A549 (cell line): Measurements from ENCODE around the gene SLC6A19.

ENCODE experiments used
- BHLHE40 ChIP-seq: IDR thresholded peaks from 2 replicates; pipeline ENCODE4 v1.6.1; 2012; ENCODE audit warnings: low read depth, low read length, inconsistent platforms
- CHD2 ChIP-seq: fragments of 150-350 bp; IDR thresholded peaks from 2 replicates; pipeline ENCODE4 v1.6.1; 2014; ENCODE audit warnings: low read length; ENCODE audit not compliant: partially characterized antibody
- EHMT2 ChIP-seq: fragments of 200-600 bp; sonication (generic); IDR thresholded peaks from 2 replicates; pipeline ENCODE4 v1.6.1; 2016; ENCODE audit warnings: antibody characterized with exemption, low read depth, mild to moderate bottlenecking, moderate library complexity
- ELK1 ChIP-seq: fragments of 150-350 bp; IDR thresholded peaks from 2 replicates; pipeline ENCODE4 v1.6.1; 2014; ENCODE audit warnings: low read depth, mild to moderate bottlenecking, low read length
- HDAC2 ChIP-seq: fragments of 200-600 bp; sonication (generic); IDR thresholded peaks from 2 replicates; pipeline ENCODE4 v1.6.1; 2016
- KDM1A ChIP-seq: fragments of 200-600 bp; sonication (generic); IDR thresholded peaks from 2 replicates; pipeline ENCODE4 v1.6.1; 2016; ENCODE audit warnings: low read depth, mild to moderate bottlenecking
- NR3C1 ChIP-seq: fragments of >200 bp; sonication (Bioruptor Twin); formaldehyde crosslinking; IDR thresholded peaks from 3 replicates; pipeline ENCODE4 v1.6.1; 2017
- PHF8 ChIP-seq: fragments of 200-600 bp; sonication (generic); IDR thresholded peaks from 2 replicates; pipeline ENCODE4 v1.6.1; 2016; ENCODE audit warnings: low read depth, mild to moderate bottlenecking, antibody characterized with exemption, moderate library complexity, borderline replicate concordance
- POLR2A ChIP-seq: IDR thresholded peaks from 2 replicates; pipeline ENCODE4 v1.6.1; 2012; ENCODE audit warnings: mild to moderate bottlenecking, low read length
- SMC3 ChIP-seq: fragments of >200 bp; sonication (Bioruptor Twin); formaldehyde crosslinking; IDR thresholded peaks from 3 replicates; pipeline ENCODE4 v1.6.1; 2018; ENCODE audit warnings: inconsistent platforms
- TF ChIP-seq, protein P1 (sequence below): fragments of >200 bp; sonication (Bioruptor Twin); formaldehyde crosslinking; IDR thresholded peaks from 3 replicates; pipeline ENCODE4 v1.5.1; 2016
- TF ChIP-seq, protein P2 (sequence below): fragments of 200-600 bp; sonication (generic); IDR thresholded peaks from 2 replicates; pipeline ENCODE4 v1.6.1; 2016; ENCODE audit warnings: antibody characterized with exemption, mild to moderate bottlenecking, moderate library complexity

GRCh38 chr5:1197876-1198666 is 3.3 kb upstream of the SLC6A19 start:
- TF ChIP-seq, protein P1, sequence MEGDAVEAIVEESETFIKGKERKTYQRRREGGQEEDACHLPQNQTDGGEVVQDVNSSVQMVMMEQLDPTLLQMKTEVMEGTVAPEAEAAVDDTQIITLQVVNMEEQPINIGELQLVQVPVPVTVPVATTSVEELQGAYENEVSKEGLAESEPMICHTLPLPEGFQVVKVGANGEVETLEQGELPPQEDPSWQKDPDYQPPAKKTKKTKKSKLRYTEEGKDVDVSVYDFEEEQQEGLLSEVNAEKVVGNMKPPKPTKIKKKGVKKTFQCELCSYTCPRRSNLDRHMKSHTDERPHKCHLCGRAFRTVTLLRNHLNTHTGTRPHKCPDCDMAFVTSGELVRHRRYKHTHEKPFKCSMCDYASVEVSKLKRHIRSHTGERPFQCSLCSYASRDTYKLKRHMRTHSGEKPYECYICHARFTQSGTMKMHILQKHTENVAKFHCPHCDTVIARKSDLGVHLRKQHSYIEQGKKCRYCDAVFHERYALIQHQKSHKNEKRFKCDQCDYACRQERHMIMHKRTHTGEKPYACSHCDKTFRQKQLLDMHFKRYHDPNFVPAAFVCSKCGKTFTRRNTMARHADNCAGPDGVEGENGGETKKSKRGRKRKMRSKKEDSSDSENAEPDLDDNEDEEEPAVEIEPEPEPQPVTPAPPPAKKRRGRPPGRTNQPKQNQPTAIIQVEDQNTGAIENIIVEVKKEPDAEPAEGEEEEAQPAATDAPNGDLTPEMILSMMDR: no peak
- no peak for TF ChIP-seq POLR2A
- no peak for TF ChIP-seq SMC3
- no peak for TF ChIP-seq HDAC2
- no peak for TF ChIP-seq EHMT2
- no peak for TF ChIP-seq BHLHE40
- no peak for TF ChIP-seq KDM1A
- no peak for TF ChIP-seq PHF8
- TF ChIP-seq NR3C1: no peak
- no peak for TF ChIP-seq CHD2
- TF ChIP-seq, protein P2, sequence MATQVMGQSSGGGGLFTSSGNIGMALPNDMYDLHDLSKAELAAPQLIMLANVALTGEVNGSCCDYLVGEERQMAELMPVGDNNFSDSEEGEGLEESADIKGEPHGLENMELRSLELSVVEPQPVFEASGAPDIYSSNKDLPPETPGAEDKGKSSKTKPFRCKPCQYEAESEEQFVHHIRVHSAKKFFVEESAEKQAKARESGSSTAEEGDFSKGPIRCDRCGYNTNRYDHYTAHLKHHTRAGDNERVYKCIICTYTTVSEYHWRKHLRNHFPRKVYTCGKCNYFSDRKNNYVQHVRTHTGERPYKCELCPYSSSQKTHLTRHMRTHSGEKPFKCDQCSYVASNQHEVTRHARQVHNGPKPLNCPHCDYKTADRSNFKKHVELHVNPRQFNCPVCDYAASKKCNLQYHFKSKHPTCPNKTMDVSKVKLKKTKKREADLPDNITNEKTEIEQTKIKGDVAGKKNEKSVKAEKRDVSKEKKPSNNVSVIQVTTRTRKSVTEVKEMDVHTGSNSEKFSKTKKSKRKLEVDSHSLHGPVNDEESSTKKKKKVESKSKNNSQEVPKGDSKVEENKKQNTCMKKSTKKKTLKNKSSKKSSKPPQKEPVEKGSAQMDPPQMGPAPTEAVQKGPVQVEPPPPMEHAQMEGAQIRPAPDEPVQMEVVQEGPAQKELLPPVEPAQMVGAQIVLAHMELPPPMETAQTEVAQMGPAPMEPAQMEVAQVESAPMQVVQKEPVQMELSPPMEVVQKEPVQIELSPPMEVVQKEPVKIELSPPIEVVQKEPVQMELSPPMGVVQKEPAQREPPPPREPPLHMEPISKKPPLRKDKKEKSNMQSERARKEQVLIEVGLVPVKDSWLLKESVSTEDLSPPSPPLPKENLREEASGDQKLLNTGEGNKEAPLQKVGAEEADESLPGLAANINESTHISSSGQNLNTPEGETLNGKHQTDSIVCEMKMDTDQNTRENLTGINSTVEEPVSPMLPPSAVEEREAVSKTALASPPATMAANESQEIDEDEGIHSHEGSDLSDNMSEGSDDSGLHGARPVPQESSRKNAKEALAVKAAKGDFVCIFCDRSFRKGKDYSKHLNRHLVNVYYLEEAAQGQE: no peak
- TF ChIP-seq ELK1: no peak
